ENCODE results near the gene MCM3. TPM values are rescaled to one million over a fixed set of nuclear protein-coding genes. Genes with fewer than 3 reads are reported as not detected.

Gene MCM3
- 163 and 198 TPM in 2 replicates for total RNA-seq (2014; rRNA removed; shearing (Covaris generic))

DNA sequence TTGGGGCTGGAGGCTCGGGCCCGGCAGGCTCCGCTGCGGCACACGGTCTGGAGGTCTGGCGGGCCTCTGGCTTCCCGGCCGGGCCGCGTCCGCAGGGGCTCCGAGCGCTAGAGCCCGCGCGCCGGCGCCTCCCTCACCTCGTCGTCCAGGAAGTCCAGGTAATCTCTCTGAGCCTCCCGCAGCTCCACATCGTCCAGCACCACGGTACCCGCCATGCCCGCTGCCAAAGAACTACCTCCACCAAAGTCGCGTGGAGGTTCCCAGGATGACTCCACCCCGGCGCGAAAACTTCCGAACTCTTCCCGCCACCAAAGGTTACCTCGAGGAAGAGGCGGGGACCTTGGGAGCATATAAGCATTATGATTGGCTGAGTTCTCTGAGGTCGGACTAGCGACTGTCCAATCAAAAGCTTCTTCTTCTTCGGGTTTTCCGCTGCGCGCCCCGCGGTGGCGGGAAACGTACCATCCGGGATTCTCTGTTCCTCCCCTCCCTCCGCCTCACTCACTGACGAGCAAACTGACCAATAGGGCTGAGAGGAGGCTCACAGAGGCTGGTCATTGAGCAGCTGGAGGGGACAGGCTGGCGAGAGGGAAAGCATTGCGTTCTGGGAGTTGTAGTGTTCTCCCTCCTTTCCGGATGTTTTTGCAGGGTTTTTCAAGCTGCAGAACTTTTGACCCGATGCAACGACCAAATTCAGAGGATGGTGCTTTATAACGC, at the start of gene MCM3:
TSS of gene MCM3 (minus strand) at position 283 of the 717 bp plus-strand sequence. CDS start at position 215, 68 bp downstream.
- DNase-seq (ENCODE audit: low spot score), result peak; percentile 99

DNA sequence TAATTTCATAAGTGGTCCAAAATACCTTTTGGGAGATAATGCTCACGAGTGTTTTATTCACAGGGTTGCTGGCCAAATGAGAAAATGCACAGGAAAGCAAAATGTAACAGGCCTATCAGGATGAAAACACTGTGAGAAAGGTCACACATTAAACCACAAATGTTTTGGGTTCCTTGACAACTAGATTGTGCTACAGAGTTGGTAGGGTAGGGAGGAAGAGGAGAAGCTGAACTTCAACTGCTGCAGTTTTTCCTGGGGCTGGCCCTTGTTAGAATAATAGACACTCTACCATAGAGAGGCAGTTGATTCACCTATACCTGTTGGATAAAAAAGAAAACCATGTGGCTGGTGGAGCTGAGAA, 49.3 kb upstream of the MCM3 start:
- DNase-seq (ENCODE audit: low spot score), result no peak

DNA sequence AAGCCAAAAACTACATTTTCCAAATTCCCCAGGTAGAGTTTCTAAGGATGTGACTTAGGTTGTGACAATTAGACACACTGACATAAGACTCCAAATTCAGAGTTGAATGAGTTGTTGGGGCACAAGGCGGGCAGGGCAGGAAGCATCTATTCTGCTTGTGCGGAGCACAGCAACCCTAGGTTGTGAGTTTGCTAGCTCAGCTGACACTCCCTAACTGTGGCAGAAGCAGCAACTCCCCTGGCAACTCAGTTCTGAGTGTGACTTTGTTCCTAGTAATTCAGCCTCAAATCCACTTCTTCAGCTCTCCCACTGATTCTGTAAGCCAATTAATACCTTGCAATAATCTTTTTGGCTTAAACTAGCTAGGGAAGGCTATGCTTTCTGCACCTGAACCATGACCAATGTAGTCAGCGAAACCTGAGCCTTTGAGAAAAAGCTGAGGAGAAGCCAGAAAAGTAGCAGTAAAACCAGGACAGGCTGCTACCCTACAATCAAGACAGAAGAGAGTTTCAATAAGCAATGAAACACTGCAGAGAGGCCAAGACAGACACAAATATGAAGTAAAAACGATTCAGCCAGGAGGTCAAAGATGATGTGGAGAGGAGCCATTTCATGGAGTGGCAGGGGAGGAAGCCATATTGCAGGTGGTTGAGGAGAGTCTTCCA, 47.4 kb upstream of the MCM3 start:
- no peak for DNase-seq (ENCODE audit: low spot score)

DNA sequence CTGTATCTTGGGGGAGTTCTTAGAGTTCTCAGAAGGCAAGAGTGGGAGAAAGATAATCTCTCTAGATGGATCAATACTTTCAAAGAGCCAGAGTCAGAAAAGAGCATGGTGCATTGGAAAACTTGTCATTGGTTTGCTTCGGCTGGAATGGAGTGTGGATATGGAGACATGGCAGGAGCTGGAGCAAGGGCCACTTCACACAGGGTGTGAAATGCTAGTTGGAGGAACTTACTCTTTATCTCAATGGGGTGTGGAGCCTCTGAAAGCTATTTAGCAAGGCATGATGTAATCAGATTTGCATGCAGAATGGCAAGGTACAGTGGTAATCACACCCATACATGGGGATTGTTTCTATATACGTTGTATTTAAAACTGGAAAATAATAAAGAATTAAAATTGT, 45.9 kb upstream of the MCM3 start:
- DNase-seq (ENCODE audit: low spot score), result no peak

DNA sequence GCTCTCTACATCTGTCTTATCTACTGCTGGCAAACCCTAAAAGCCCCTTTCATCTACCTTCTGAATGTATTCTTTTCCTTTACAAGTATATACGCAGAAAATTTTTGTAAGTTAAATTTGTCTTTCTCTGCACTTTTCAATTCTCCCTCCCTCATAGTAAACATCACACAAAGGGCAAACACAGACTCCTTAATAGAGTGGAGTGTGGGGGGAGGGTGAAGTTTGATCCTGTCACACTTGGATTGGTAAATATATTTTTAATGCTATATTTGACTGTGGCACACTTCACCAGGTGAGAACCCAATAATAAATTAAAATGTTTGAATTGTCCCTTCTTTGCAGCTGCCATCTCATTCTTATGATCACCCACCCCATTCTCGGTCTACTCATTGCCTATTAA, 44.2 kb upstream of the MCM3 start:
- no peak for DNase-seq (ENCODE audit: low spot score)

DNA sequence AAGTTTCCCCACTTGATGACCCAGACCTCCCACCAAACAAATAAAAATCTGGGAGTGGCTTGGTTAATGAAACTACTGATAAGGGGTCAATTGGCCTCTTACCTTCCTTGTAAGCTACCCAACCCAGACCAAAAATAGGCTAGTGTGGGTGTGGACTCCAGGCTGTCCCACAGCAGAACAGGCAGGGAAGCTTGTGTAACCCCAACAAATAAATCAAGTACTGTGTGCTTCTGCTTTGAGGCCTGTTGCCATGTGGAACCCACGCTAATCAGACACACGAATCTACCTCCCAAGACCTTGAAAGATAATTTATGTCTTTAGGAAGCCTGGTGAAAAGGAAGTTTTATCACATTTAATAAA, 43.7 kb upstream of the MCM3 start:
- no peak for DNase-seq (ENCODE audit: low spot score)

DNA sequence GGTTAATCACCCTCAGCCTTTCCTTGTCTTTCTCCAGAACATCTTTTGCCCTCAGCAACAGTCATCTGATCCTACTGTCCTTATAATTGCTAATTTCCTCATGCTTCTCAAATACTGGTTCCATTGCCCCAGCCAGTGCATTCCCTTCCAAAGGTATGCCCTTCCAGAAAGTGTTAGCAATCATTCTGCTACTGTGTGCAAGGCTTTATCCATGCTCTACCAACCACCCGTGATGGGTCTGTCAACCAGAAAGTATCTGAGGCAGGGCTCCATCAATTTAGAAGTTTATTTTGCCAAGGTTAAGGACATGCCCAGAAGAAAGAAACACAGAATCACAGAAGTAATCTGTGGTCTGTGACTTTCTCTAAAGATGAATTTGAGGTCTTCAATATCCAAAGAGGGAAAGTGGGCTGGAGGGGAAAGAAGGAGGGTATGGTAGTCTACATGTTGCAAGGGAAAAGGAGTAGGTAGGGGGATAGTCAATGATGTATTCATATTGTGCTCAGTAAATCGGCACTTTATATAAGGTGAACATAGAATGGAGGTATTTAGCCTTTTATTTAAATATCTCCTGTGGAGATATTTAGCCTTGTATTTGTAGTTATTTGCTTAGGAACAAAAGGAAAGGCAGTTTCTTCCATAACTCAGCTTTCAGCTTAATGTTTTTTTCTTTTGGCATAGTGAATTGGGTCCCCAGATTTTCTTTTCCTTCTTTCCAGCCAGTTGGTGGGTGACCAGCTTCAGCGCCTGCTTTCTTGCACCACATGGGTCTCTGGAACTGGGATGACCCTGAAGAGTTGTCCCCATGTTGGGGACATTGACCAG, 42.2 kb upstream of the MCM3 start:
- no peak for DNase-seq (ENCODE audit: low spot score)

DNA sequence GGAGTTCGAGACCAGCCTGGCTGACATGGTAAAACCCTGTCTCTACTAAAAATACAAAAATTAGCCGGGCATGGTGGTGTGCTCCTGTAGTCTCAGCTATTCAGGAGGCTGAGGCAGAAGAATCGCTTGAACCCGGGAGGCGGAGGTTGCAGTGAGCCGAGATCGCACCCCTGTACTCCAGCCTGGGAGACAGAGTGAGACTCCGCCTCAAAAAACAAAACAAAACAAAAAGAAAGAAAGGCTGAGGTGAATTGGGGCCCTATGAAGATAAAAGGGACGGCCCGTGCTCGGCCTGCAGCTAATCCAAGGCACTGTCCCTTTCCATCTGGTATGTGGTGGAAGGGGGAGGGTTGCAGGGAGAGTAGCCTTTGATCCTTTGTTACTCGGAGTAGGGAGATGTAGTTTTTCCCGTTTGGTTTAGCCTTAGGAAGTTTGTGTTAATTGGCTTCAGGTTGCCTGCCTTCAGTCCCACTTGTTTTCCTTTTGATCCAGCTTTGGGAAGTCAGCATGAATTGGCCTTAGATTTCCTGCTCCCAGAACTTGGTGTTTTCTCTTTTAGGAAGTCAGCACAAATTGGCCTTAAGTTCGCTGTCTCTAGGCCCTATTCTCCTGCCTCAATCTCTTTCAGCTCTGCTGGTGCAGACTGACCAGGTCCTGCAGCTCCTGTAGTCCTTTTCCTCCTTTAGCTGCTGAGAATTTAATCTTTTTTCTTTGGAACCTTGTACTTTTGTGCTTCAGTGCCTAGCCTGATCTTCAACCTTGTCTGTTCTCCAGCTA, 41.3 kb upstream of the MCM3 start:
- no peak for DNase-seq (ENCODE audit: low spot score)

DNA sequence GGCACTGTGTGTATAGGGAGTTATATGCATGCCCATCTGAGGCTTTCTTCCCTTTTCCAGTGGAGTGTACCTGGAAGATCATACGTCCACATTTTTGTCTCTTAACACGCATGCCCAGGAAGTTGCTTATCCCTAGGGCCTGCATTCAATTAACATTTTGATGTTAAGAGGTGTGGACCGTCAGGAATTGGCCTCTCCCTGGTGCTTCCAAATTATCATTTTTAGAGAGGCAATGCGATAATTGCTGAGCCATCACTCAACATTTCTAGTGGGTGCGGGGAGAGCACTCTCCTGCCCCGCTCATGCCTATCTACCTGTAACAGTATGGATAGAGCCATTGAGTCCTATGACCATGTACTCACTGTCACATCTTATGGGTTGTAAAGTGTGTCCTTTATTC, 39.6 kb upstream of the MCM3 start:
- no peak for DNase-seq (ENCODE audit: low spot score)

DNA sequence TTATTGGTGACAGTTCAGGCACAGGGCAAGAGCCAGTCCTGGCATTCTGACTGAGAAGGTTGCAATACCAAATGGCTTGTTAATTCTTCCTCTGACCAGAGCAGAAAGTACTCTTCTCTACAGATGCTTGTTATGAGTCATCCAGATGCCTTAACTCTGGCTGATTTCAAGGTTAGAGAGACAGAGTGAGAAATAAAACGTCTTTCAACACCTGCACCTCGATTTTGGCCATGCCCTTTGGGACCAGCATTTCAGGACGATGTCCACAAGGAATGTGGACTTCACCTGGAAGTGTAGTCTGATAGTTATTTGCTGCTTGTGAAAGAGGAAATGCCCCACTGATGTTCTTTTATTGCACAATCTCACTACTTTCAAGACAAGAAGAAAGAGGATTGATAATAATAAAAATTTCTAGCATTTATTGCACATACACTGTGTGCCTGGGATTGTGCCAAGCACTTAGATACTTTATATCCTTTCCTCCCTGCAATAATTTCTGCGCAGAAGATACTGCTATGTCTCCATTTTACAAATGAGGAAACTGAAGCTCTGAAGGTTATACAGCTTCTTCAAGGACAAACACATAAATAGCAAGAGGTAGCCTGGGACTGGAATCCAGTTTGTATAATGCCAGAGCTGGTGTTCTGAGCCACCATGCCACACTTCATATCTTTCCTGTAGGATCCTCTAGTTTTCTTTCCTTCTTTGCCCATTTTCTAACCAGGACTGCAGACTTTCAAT, 33.5 kb upstream of the MCM3 start:
- DNase-seq (ENCODE audit: low spot score), result peak; percentile 38

DNA sequence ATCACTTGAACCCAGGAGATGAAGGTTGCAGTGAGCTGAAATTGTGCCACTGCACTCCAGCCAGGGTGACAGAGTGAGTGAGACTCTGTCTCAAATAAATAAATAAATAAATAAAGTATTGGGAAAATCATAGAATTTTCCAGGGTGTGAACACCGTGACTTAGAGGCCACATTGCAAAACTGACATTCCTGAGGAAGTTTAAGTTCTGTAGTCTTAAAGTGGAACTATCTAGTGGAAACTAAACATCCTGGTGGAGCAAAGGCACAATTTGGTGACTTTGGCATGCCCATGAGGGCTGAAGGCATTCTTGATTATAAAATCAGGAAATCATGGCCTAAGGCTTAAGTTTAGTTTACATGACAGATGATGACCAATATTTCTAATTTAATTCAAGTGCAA, 32.7 kb upstream of the MCM3 start:
- DNase-seq (ENCODE audit: low spot score), result no peak

DNA sequence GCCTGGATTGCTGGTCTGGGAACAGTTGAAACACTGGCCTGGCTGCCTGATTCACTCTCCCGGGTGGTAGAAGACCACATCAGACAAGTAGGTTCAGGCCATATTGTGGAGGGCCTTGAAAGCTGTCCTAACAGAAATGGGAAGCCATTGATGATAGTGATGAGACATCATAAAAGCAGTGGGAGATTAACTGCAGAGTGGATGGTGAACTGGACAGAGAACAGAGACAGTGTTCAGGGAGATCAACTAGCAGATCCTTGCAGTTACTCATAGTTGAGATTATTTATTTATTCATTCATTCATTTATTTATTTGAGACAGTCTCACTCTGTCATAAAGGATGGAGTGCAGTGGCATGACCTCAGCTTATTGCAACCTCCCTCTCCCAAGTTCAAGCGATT, 30.2 kb upstream of the MCM3 start:
- no peak for DNase-seq (ENCODE audit: low spot score)

DNA sequence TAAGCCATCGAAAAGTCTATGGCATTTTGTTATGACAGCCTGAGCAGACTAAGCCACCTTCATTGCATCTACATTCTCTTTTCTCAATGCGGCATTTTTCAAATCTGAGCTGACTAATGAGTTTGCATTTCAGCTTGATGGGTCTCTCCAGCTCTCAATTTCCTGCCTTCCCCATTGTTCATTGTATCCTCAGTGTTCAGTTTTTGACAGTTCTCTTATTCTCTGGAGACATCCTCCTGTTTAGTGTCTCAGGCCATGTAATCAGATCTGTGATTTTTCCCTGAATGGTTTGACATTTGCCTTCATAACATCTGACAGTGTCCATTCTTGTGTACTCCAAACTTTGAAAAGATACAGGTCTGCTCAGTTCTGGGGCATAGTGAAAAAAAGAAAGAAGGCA, 27.9 kb upstream of the MCM3 start:
- no peak for DNase-seq (ENCODE audit: low spot score)

DNA sequence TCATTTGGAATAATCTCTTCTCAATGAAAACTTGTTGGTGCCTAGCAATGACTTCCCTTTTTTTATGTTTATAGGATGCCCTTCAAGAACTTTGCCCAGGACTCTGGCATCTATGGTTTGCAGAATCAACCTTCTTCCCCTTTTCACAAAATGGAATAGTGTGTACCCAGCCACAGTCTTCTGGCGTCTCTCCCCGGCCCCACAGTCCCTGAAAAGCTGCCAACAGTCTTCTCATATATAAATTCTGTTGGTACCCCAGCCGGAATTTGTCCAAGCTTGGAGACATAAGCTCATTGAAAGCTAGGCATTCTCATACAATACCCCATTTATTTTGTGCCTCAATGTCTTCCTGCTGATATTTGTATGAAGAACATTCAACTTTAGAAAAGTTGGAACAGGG, 26.4 kb upstream of the MCM3 start:
- DNase-seq (ENCODE audit: low spot score), result no peak

DNA sequence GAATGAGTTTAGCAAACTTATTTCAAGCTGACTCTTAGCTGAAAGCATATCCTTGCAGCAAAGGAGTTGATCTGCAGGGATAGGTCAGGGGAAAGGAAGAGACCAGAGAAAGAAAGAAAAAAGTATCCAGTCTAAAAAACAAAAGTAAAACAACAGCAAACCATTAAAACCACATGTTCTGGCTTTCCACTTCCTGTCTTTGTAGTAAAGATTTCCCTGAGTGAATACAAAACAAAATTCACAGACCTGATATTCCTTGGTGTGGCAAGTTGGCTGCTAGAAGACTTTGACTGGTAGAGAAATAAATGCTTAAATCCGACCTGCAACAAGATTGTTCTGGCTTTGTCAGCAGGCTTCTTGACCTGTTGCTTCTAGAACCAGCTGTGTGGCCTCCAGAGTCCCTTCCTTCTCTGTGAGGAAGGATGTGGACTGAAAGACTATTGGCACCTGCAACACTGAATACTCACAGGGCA, 23.4 kb upstream of the MCM3 start:
- no peak for DNase-seq (ENCODE audit: low spot score)

DNA sequence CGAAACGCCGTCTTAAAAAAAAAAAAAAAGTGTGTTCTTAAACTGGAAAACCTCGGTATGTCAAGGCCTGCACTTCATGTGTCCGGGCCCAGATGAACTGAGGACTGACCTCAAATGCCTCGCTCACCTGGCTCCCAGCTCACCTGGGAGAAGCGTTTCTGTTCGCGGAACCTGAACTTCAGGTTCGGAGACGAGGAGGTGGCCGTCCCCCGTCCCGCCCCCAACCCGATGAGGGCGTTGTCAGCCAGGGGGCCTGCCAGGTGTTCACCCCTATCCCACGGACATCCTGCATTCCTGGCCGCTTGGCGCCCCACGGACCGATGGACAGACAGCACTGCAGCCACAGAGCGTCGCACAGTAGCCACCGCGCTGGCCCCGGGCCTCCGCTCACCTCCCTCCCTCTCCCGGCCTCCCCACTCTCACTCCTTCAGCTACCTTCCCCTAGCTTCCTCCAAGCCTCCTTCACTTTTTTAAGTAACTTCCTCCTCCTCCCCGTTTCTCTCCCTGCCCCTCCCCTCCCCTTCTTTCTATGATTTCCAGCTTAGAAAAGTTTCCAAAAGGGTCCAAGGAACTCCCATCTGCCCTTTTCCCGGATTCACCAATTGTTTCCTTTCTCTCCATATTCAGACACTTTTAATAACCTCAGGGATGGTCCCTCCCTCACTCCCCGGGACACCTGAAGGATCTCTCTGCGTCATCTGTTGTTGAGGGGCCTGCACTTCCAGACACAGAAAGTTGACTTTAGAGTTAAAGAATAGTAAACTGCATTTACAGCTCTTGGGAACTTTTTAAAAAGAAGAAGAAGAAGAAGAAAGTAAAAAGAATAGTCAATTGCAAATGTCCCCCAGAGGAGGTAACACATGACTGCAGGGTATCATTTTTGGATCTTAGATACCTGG, 22.7 kb upstream of the MCM3 start:
- DNase-seq (ENCODE audit: low spot score), result no peak

DNA sequence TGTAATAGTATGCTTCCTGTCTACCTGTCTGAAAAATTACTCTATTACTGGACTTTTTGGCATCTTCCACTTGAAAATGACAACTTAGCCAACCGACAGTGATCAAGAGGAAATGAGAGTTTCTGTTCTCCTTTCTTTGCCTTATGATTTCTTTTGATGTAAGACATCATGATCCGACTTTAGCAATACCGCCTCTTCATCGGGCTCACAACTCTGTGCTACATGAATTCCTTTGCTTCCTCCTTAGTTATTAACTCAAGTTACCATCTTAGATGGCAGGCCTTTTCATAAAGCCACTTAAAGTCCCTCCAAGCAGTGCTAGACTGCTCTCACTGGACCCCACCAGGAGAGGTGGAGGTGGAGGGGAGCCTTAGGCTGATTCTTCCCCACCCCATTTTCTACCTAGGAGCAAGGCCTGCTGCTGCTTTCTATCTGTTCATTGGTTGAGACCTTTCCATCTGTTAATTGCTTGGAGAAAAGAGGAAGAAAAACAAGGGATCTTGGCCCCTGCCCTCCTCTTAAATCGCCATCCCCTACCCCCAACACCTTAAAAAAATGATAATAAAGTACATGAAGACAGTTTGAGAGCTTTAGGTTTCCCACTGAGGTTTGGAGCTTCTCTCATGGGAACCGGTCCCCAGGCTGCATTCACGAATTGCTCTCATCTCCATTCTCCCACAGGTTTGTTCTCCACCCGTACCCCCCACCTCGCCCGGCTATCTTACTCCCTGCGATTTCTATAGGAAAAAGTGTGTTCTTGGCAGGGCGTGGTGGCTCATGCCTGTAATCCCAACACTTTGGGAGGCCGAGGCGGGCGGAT, 21.6 kb upstream of the MCM3 start:
- no peak for DNase-seq (ENCODE audit: low spot score)

DNA sequence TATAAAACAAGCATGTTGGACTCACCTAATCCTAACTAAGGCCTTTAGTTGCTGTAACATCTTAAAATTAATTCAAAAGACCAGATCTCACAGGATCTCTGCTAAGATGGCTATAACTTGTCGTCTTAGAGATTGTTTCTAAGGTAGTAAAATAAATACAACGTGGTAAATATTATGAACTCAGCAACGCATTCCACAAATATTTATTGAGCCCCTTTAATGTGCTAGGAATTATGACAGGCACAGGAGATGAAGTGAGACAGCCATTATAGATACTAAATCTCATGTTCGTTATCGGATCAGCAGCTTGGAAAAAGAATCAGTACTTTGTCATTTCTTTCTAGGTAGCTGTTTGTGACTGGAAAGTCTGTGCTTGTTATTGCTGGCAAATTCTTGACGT, 20.9 kb upstream of the MCM3 start:
- no peak for DNase-seq (ENCODE audit: low spot score)

DNA sequence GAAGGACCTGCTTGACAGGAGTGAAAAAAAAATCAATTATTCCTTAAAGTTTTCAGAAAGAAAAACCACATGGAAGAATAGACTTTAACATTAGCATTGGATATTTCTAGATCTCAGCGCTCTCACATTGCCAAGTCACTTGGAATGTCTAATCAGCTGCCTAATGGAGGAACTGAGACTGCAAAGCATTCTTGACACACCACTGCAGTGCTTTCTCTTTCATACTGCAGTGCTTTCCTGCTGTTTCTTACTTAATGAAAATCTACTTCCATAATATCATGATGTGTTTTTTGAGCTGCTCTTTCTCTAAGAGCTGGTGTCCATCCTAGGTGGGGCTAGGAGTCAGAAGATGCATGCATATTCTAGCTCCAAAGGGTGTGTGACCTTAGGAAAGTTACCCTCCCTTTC, 20.4 kb upstream of the MCM3 start:
- no peak for DNase-seq (ENCODE audit: low spot score)

All from A172 (cell line).